Hematopoietic multipotent progenitor cell treated with erythropoietin and hydrocortisone succinate and interleukin-3 and kit ligand, for 4 days (in vitro differentiated cells): ENCODE data around the gene ANXA8.
"Not testable (repeated sequence)": the region's sequence is repeated elsewhere in the genome, so short reads cannot be mapped to it uniquely, and the experiment has no call there.

Source experiments
- DNase-seq: peaks from one replicate; pipeline ENCODE4 v3.0.0-alpha.2; 2015

ANXA8 gene

GRCh38 chr10:47483923-47484322 lies at the start of gene ANXA8:
ANXA8 (minus strand) TSS chr10:47484115; CDS start chr10:47483933, 182 bp downstream.
- DNase-seq, result not testable (repeated sequence)

- not testable (repeated sequence) for DNase-seq
Observed at GRCh38 chr10:47523475-47523874, 39.6 kb upstream of the ANXA8 start, which contains the start of gene AGAP9. AGAP9 (minus strand) TSS chr10:47523638; CDS start chr10:47523526, 112 bp downstream.

- not testable (repeated sequence) for DNase-seq
Observed at GRCh38 chr10:47502313-47502712, 18.4 kb upstream of the ANXA8 start.

- not testable (repeated sequence) for DNase-seq
Observed at GRCh38 chr10:47494226-47494625, 10.3 kb upstream of the ANXA8 start.

GRCh38 chr10:47491600-47491999 lies 7.7 kb upstream of the ANXA8 start, which contains the start of gene FAM25G:
FAM25G (minus strand) TSS chr10:47491700; CDS start chr10:47491674, 26 bp downstream.
- not testable (repeated sequence) for DNase-seq

- DNase-seq, result not testable (repeated sequence)
Observed at GRCh38 chr10:47489630-47490029, 5.7 kb upstream of the ANXA8 start.

GRCh38 chr10:47485943-47486342 lies 2.0 kb upstream of the ANXA8 start:
- peak; percentile 59 for DNase-seq

- DNase-seq, result not testable (repeated sequence)
Observed at GRCh38 chr10:47484786-47485185, 871 bp upstream of the ANXA8 start.

GRCh38 chr10:47482367-47482766 lies 1.5 kb downstream of the ANXA8 start:
- not testable (repeated sequence) for DNase-seq

- not testable (repeated sequence) for DNase-seq
Observed at GRCh38 chr10:47481768-47482181, 2.1 kb downstream of the ANXA8 start.

- DNase-seq, result not testable (repeated sequence)
Observed at GRCh38 chr10:47481182-47481766, 2.6 kb downstream of the ANXA8 start.

GRCh38 chr10:47480133-47480532 lies 3.8 kb downstream of the ANXA8 start:
- not testable (repeated sequence) for DNase-seq

GRCh38 chr10:47478114-47478513 lies 5.8 kb downstream of the ANXA8 start:
- not testable (repeated sequence) for DNase-seq

- DNase-seq, result not testable (repeated sequence)
Observed at GRCh38 chr10:47477078-47477477, 6.8 kb downstream of the ANXA8 start.

- not testable (repeated sequence) for DNase-seq
Observed at GRCh38 chr10:47475101-47475500, 8.8 kb downstream of the ANXA8 start.

GRCh38 chr10:47473516-47473915 lies 10.4 kb downstream of the ANXA8 start:
- not testable (repeated sequence) for DNase-seq

GRCh38 chr10:47472647-47473046 lies 11.3 kb downstream of the ANXA8 start:
- DNase-seq, result not testable (repeated sequence)

- not testable (repeated sequence) for DNase-seq
Observed at GRCh38 chr10:47472072-47472471, 11.8 kb downstream of the ANXA8 start.

- DNase-seq, result not testable (repeated sequence)
Observed at GRCh38 chr10:47468731-47469528, 15.0 kb downstream of the ANXA8 start.

GRCh38 chr10:47467957-47468356 lies 16.0 kb downstream of the ANXA8 start:
- not testable (repeated sequence) for DNase-seq

- DNase-seq, result not testable (repeated sequence)
Observed at GRCh38 chr10:47467458-47467857, 16.5 kb downstream of the ANXA8 start.

- not testable (repeated sequence) for DNase-seq
Observed at GRCh38 chr10:47465216-47465917, 18.5 kb downstream of the ANXA8 start.
